ENCODE data around the gene NBPF9. TPM values are rescaled to one million over a fixed set of nuclear protein-coding genes. Genes with fewer than 3 reads are reported as not detected.
"Not testable (repeated sequence)": the region's sequence is repeated elsewhere in the genome, so short reads cannot be mapped to it uniquely, and the experiment has no call there.

NBPF9 gene, protein sequence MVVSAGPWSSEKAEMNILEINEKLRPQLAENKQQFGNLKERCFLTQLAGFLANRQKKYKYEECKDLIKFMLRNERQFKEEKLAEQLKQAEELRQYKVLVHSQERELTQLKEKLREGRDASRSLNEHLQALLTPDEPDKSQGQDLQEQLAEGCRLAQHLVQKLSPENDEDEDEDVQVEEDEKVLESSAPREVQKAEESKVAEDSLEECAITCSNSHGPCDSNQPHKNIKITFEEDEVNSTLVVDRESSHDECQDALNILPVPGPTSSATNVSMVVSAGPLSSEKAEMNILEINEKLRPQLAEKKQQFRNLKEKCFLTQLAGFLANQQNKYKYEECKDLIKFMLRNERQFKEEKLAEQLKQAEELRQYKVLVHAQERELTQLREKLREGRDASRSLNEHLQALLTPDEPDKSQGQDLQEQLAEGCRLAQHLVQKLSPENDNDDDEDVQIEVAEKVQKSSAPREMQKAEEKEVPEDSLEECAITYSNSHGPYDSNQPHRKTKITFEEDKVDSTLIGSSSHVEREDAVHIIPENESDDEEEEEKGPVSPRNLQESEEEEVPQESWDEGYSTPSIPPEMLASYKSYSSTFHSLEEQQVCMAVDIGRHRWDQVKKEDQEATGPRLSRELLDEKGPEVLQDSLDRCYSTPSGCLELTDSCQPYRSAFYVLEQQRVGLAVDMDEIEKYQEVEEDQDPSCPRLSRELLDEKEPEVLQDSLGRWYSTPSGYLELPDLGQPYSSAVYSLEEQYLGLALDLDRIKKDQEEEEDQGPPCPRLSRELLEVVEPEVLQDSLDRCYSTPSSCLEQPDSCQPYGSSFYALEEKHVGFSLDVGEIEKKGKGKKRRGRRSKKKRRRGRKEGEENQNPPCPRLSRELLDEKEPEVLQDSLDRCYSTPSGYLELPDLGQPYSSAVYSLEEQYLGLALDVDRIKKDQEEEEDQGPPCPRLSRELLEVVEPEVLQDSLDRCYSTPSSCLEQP (N-terminal part only)
- total RNA-seq, result 10 to 100 TPM; 22.0 to 24.3 TPM

DNA sequence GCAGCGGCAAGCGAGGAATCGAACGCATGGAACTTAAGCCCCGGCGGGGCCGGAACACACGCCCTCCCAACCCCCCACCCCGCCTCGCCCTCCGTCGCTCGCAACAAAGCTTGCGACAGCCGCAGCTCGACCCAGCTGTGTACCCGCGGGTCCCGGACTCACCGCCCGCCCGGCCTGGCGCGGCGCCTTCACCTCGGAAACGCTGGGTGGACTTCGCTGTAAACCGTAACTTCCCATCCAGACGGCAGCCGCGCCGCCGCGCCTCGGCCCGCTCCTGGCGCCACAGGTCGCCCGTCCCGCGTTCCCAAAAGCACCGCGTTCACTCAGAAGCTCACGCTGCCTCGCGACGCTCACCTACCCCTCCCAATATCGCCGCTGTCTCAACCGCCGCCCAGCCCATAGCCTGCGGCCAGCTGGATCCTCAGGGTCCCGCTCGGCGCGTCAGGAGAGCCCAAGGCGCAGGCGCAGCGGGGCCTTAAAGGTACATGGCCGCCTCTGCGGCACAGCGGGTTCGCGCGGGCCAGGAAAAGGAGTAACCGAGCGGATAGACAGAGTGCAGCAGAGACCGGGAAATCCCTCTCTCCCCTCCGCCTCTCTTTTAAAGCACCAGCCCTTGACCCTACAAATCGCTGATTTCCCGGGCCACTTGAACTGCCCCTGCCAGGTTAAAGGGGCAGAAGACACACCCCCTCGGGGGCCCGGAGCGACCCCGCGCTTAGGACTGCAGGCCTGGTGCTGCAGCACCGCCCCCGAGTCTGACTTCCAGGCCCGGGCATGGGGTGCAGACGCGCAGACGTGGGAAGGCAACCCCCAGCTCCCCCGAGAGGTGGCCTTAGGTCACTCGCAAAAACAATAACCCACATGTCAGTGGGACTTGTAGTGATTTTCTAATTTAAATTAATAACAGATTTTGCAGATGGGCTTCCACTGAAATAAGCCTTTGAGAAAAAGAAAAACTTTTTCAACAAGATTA lies at the start of gene NBPF9:
NBPF9 (minus strand) TSS at position 443 of the 973 bp plus-strand sequence. CDS start 21,412 bp downstream, outside the sequence.
- H3K9me3 Mint-ChIP-seq; CTCF ChIA-PET; H3K27me3 Mint-ChIP-seq; intact Hi-C loops (cut with micrococcal nuclease); H3K4me1 Mint-ChIP-seq (ENCODE audit: low read depth); H3K36me3 Mint-ChIP-seq; POLR2A ChIA-PET: not testable (repeated sequence)
- Mint-ChIP-seq H3K4me3 (peak within 1 kb of the TSS; percentile 99), H3K27ac (peak within 1 kb of the TSS; percentile 94)
- DNase-seq, result peak; percentile 62

DNA sequence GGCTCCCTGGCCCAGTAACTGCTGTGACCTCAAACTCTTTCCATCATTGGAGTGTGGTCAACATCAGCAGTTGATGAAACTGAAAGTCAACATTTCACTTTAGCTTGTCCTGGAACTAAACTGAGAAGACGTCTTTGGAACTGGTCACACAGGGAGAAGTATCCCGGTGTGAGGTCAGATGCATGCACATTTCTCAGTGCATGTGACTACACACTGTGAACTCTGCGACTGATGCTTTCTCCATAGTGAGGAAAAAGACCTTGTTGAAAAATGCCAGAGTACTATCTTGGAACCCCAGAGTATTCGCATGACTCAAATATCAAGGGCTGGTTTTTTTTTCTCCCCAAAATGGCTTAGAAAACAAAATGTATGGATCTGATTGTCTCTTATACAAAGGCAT lies 46.6 kb upstream of the NBPF9 start:
- DNase-seq; CTCF ChIA-PET; H3K4me1 Mint-ChIP-seq (ENCODE audit: low read depth); POLR2A ChIA-PET; H3K27ac Mint-ChIP-seq; intact Hi-C loops (cut with micrococcal nuclease); H3K4me3 Mint-ChIP-seq; H3K27me3 Mint-ChIP-seq; H3K9me3 Mint-ChIP-seq; H3K36me3 Mint-ChIP-seq: not testable (repeated sequence)

DNA sequence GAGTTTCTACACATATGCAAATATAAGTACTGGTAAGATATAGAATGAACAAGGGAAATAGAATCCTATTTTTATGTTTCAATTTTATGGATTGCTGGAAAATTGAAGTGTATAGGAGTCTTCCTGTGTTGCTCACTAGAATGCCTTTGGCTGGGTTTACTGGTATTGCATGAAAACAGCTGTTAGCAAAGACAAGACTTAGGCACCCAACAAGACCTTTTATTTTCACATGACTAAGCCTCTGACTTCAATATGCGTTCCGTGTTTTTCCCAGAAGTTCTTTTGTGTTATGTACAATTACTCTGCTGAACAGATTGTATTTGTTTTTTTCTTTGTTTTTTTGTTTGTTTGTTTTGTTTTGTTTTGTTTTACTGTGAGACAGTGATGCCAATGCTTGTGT lies 34.2 kb upstream of the NBPF9 start:
- H3K27ac Mint-ChIP-seq; CTCF ChIA-PET; H3K27me3 Mint-ChIP-seq; H3K4me3 Mint-ChIP-seq; POLR2A ChIA-PET; H3K36me3 Mint-ChIP-seq; intact Hi-C loops (cut with micrococcal nuclease); DNase-seq; H3K9me3 Mint-ChIP-seq; H3K4me1 Mint-ChIP-seq (ENCODE audit: low read depth): not testable (repeated sequence)

DNA sequence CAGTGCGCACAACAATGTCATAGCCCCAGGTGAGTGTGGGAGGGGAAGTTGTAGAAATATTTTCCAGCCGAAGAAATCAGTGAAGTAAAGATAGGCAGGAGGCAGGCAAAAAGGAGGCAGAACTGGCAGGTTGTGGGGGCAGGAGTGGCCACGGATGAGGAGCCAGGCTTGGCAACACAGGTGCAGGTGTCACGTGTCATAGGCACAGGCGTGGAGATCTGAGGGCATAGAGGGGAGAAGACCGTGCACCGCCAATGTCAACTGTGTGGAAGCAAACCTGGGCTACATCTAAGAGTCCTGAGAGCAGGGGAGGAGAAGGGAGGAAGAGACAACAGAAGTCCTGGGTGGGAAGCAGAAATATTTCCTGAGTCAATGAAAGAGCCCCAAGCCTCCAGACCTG lies 27.6 kb upstream of the NBPF9 start:
- H3K27ac Mint-ChIP-seq; H3K4me1 Mint-ChIP-seq (ENCODE audit: low read depth); POLR2A ChIA-PET; H3K9me3 Mint-ChIP-seq; H3K4me3 Mint-ChIP-seq; H3K27me3 Mint-ChIP-seq; intact Hi-C loops (cut with micrococcal nuclease); H3K36me3 Mint-ChIP-seq; DNase-seq; CTCF ChIA-PET: not testable (repeated sequence)

DNA sequence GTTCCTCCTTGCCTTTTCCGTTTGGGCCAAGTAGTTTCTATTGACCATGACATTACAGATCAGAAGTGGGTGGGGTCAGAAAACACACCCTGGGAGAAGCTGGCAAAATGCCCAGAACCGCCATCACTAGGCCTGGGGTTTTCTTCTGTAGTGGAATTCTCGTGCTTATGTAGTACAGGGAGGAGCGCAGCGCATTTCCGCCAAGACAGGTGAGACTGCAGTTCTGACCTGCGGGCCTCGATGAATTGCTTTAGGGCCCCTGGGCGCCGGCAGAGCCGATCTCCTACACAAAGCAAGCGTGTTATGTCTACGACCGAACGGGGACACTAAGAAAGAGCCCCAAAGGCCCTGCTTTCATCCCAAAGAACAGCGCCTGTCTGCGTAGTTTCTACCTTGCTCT lies 25.9 kb upstream of the NBPF9 start:
- H3K9me3 Mint-ChIP-seq; H3K27ac Mint-ChIP-seq; POLR2A ChIA-PET; H3K4me1 Mint-ChIP-seq (ENCODE audit: low read depth); H3K27me3 Mint-ChIP-seq; DNase-seq; H3K4me3 Mint-ChIP-seq; intact Hi-C loops (cut with micrococcal nuclease); H3K36me3 Mint-ChIP-seq; CTCF ChIA-PET: not testable (repeated sequence)

DNA sequence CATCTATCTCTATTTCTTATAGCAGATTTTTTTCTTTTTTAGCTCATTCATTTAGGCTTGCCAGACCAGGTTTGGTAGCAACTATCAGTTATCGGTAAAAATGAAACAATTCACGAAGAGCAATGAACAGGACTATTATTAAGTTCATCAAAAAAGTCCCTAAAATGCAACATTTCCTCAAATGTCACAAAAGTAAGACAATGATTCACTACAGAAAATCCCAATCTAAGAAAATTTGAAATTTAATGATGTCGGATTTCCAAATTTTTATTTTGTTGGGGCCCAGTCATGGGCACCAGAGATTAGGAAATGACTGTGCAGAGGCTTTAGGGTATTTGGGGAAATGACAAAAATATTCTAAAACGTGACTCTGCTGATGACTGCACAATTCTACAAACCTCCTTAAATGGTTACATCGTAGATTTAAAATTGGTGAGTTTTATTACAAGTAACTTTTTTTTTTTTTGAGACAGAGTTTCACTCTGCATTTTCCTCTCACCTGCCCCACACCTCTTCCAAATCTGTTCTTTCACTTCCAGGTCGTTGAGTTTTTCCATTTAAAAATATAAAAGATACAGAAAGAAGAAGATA lies 23.3 kb upstream of the NBPF9 start:
- H3K27me3 Mint-ChIP-seq; CTCF ChIA-PET; H3K36me3 Mint-ChIP-seq; H3K27ac Mint-ChIP-seq; intact Hi-C loops (cut with micrococcal nuclease); H3K4me3 Mint-ChIP-seq; POLR2A ChIA-PET; H3K9me3 Mint-ChIP-seq; DNase-seq; H3K4me1 Mint-ChIP-seq (ENCODE audit: low read depth): not testable (repeated sequence)

DNA sequence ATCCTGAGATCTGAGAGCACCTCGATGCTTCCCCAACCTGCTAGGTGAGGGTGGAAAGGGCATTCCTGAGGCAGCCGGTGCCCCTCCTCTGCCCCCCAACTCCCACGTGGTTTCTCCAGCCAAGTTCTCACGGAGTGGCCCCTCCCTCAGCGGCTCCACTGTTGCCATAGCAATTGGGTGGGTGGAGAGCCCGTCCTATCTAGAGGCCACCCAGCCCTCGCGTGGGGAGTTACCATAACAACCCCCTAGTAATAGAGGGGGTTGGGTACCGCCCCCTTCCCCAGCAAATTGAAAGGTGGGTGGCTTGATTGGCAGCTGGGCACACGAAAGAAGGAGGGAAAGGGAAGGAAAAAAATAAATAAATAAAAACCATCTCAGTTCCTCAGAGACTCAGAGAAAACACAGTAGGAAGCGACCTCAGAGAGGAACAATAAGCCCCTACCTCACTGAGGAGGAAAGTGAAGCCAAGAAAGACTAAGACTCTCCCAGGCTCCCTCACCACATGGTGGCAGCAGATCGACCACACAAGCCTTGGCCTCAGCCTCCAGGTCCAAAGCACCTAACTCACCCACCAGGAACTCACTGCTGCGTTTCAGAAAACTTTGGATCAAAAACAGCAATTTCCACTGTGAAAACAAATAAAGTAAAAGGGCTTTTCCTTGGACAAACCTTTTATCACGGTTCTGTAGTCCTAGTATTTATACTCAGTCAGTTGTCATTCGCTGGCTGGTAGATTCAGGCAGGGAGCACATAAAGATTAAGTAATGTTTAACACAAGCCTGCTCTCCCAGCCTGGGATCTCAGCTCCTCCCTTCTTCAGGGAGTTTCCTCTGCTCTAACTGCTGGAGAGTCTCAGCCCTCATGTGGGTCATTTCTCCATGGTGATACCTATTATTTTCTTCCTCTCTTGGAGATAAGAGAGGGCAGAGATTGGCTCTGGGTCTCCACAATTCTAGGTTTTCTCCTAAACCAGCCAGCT lies 20.9 kb upstream of the NBPF9 start:
- CTCF ChIA-PET; H3K36me3 Mint-ChIP-seq; intact Hi-C loops (cut with micrococcal nuclease); H3K27ac Mint-ChIP-seq; POLR2A ChIA-PET; H3K4me1 Mint-ChIP-seq (ENCODE audit: low read depth); H3K9me3 Mint-ChIP-seq; H3K27me3 Mint-ChIP-seq; H3K4me3 Mint-ChIP-seq: not testable (repeated sequence)
- DNase-seq, result peak; percentile 22

DNA sequence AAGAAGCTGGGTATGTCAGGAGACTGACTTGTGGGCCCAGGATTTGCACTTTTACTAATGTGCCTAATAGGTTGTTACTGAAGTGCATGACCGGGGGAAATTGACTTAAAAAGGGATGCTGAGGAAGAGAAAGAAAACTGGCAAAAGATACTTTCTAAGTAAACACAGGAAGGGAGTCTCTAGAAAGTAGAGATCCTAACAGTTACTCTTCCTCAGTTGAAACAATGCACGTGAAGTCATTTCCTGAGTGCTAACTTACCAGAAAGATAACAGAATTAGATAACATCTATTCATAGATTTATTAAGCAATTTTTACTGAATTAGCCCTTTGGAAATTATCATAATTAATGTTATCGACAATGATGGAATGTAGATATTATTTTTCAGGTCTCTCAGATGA lies 9.5 kb upstream of the NBPF9 start:
- H3K4me1 Mint-ChIP-seq (ENCODE audit: low read depth); H3K36me3 Mint-ChIP-seq; intact Hi-C loops (cut with micrococcal nuclease); POLR2A ChIA-PET; CTCF ChIA-PET; H3K27me3 Mint-ChIP-seq; H3K9me3 Mint-ChIP-seq; DNase-seq: not testable (repeated sequence)
- H3K4me3 Mint-ChIP-seq, result peak overlapping the region; percentile 23
- peak overlapping the region; percentile 73 for H3K27ac Mint-ChIP-seq

DNA sequence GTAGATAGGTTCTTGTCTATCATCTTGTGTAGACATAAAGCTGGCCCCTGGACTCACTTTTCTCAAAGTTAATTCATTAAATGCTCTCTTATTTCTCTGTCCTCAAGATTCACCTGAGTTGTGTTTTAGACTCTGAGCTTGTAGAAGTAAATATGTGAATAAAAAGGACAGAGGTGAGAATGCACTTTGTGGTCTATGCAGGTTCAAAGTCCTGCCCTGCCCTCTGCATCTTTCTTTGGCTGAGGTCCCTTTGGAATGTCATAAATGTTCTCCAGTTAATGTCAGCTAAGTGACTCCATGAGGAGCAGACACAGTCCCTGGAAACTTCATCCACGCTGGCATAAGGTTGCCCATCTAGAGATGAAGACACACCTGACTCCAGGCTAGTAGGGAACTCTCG lies 7.0 kb upstream of the NBPF9 start:
- POLR2A ChIA-PET; H3K4me1 Mint-ChIP-seq (ENCODE audit: low read depth); H3K27me3 Mint-ChIP-seq; intact Hi-C loops (cut with micrococcal nuclease); H3K36me3 Mint-ChIP-seq; H3K27ac Mint-ChIP-seq; H3K4me3 Mint-ChIP-seq; CTCF ChIA-PET; H3K9me3 Mint-ChIP-seq; DNase-seq: not testable (repeated sequence)

DNA sequence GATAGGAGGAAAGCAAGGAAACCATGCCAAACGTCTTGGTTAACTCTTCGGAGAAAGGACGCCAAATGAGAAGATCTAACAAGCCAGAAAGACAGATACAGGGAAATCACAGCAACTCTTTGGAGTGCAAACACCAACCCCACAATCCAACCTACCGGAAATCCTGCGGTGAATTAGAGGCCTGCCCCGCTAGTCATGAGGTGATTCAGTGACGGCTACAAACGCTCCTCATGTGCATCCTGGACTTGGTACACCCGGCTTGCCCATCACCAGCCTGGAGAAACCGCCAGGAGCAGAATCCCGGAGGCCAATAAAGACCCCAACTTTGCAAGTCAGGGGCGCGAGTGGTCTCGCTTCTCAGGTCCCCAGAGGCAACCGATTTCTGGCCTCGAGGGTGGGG lies 777 bp downstream of the NBPF9 start:
- peak overlapping the region; percentile 57 for H3K4me3 Mint-ChIP-seq
- H3K27ac Mint-ChIP-seq; H3K9me3 Mint-ChIP-seq; POLR2A ChIA-PET; H3K36me3 Mint-ChIP-seq; H3K4me1 Mint-ChIP-seq (ENCODE audit: low read depth); CTCF ChIA-PET; intact Hi-C loops (cut with micrococcal nuclease); H3K27me3 Mint-ChIP-seq: not testable (repeated sequence)
- DNase-seq, result peak; percentile 67

DNA sequence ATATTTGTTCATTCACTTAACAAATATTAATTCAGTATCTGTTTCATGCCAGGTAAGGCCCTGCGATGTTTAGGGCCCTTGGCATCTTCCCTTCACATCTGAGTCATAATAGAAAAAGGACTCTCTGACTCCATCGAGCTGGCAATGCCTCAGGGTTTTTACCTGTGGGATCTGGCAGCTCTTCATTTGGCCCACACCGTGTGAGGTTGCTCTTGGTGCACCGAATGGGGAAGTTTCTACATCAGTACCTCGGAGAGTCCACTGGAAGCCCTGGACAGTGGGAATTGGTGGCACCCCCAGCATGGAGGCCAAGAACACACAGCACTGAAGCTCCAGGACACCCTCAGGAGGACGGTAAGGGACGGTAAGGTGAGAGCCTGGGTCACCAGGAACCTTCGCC lies 5.1 kb downstream of the NBPF9 start:
- H3K36me3 Mint-ChIP-seq, CTCF ChIA-PET: not testable (repeated sequence)

More for the DNA sequence above, 5.1 kb downstream of the NBPF9 start:
- intact Hi-C loops (cut with micrococcal nuclease); H3K4me3 Mint-ChIP-seq; H3K4me1 Mint-ChIP-seq (ENCODE audit: low read depth); POLR2A ChIA-PET; DNase-seq; H3K27ac Mint-ChIP-seq; H3K9me3 Mint-ChIP-seq; H3K27me3 Mint-ChIP-seq: not testable (repeated sequence)
